ENCODE results near the gene FNDC3B.

DNA sequence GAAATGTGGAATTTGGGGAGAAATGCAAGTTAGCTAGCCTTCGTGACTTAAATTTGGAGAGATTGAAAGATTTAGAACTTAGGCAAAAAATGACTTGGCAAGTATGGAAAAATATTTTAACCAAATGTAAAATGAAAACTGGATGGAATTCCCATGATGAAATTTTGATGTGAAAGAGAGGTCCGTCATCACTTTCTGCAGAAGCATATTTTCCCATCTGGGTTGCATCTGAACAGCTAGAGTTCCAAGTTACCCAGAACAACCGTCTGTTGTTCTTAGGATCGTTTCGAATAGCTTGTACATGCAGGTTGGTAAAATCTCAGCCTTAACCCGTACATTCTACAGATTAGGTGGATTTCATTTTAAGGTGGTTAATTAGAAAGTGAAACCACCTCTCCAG is 272.6 kb downstream of the FNDC3B start:
- TF ChIP-seq, protein P1, sequence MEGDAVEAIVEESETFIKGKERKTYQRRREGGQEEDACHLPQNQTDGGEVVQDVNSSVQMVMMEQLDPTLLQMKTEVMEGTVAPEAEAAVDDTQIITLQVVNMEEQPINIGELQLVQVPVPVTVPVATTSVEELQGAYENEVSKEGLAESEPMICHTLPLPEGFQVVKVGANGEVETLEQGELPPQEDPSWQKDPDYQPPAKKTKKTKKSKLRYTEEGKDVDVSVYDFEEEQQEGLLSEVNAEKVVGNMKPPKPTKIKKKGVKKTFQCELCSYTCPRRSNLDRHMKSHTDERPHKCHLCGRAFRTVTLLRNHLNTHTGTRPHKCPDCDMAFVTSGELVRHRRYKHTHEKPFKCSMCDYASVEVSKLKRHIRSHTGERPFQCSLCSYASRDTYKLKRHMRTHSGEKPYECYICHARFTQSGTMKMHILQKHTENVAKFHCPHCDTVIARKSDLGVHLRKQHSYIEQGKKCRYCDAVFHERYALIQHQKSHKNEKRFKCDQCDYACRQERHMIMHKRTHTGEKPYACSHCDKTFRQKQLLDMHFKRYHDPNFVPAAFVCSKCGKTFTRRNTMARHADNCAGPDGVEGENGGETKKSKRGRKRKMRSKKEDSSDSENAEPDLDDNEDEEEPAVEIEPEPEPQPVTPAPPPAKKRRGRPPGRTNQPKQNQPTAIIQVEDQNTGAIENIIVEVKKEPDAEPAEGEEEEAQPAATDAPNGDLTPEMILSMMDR (conservative IDR thresholded peaks at IDR 0.05; ENCODE audit: low read depth, low read length): no peak
- no peak for TF ChIP-seq EZH2 (IDR thresholded peaks at IDR 0.05; ENCODE audit: low read length, unreplicated experiment)
